ENCODE results near the gene ZBTB18.

- TF ChIP-seq CTCF (IDR thresholded peaks at IDR 0.05): no peak
- no peak for TF ChIP-seq POLR2AphosphoS5 (IDR thresholded peaks at IDR 0.05)
Observed at GRCh38 chr1:244099258-244099930, 48.3 kb downstream of the ZBTB18 start.
